Common myeloid progenitor, CD34-positive (primary cell): ENCODE measurements around the gene SENP2.

Source experiments
- CTCF ChIA-PET: fragments of 350-600 bp; sonication (Branson Sonifier 250); formaldehyde crosslinking; loops from one replicate; lab custom pipeline; 2021; ENCODE audit warnings: antibody characterized with exemption; lab: Charles Lee
- POLR2A ChIA-PET: fragments of 350-600 bp; sonication (Branson Sonifier 250); formaldehyde crosslinking; loops from one replicate; lab custom pipeline; 2021; ENCODE audit warnings: antibody characterized with exemption; lab: Charles Lee
- DNase-seq, 3 donors: peaks; one replicate each; pipeline versions ENCODE4 v3.0.0 to v3.0.0-alpha.2; 2013
- H3K27ac ChIP-seq, 2 experiments: 1 replicate in 1 of 2; 2 replicates in 1 of 2; pipeline ENCODE4 v1.7.0; 2013; ENCODE audit warnings: inconsistent platforms in 2 of 2, low read length in 2 of 2, mild to moderate bottlenecking in 2 of 2, low read depth in 1 of 2, moderate library complexity in 1 of 2; ENCODE audit not compliant: severe bottlenecking in 2 of 2, insufficient read depth in 1 of 2, poor library complexity in 1 of 2
- H3K27me3 ChIP-seq, 5 experiments: replicated peaks in 2 of 5; 1 replicate in 3 of 5; 2 replicates in 2 of 5; pipeline versions ENCODE4 v1.6.1 to v1.7.0; 2013; ENCODE audit warnings: low read length in 4 of 5, mild to moderate bottlenecking in 2 of 5, moderate library complexity in 2 of 5, inconsistent platforms in 1 of 5; ENCODE audit not compliant: insufficient read depth in 5 of 5, control insufficient read depth in 4 of 5
- H3K36me3 ChIP-seq, 4 experiments: 1 replicate in 2 of 4; 2 replicates in 2 of 4; pipeline versions ENCODE4 v1.6.1 to v1.7.0; 2013; ENCODE audit warnings: low read length in 3 of 4, control low read depth in 1 of 4, mild to moderate bottlenecking in 1 of 4; ENCODE audit not compliant: control insufficient read depth in 4 of 4, insufficient read depth in 4 of 4
- H3K4me1 ChIP-seq, 4 experiments: 1 replicate in 3 of 4; 2 replicates in 1 of 4; pipeline versions ENCODE4 v1.6.1 to v1.7.1; 2013; ENCODE audit warnings: low read length in 3 of 4, mild to moderate bottlenecking in 3 of 4, control low read depth in 1 of 4, inconsistent platforms in 1 of 4, moderate library complexity in 1 of 4; ENCODE audit not compliant: control insufficient read depth in 4 of 4, insufficient read depth in 4 of 4; ENCODE audit errors: control extremely low read depth in 1 of 4
- H3K4me3 ChIP-seq, 7 experiments: 1 replicate in 4 of 7; 2 replicates in 3 of 7; pipeline versions ENCODE4 v1.5.1 to v1.7.0; 2013; ENCODE audit warnings: mild to moderate bottlenecking in 7 of 7, low read length in 6 of 7, moderate library complexity in 6 of 7, inconsistent platforms in 2 of 7, low read depth in 2 of 7, control low read depth in 1 of 7; ENCODE audit not compliant: insufficient read depth in 4 of 7, control insufficient read depth in 1 of 7; ENCODE audit errors: extremely low read depth in 1 of 7
- H3K9me3 ChIP-seq, 5 experiments: 1 replicate in 4 of 5; 2 replicates in 1 of 5; pipeline versions ENCODE4 v1.6.1 to v1.7.1; 2013; ENCODE audit warnings: low read length in 4 of 5, mild to moderate bottlenecking in 2 of 5, inconsistent platforms in 1 of 5, low read depth in 1 of 5, moderate library complexity in 1 of 5; ENCODE audit not compliant: control insufficient read depth in 4 of 5, insufficient read depth in 2 of 5; ENCODE audit errors: control extremely low read depth in 1 of 5
- WGBS: methylation state at CpG from one replicate; pipeline ENCODE4 v1.1.5; 2013; ENCODE audit not compliant: insufficient coverage; 5-methylcytosine and 5-hydroxymethylcytosine counted together

SENP2 gene

GRCh38 chr3:185583925-185584324, 2.2 kb upstream of the SENP2 start:
- no peaks in the 10 kb centered on the region for H3K27me3 ChIP-seq
- H3K4me1 ChIP-seq, result peaks cover 7 to 33% (median 25%) of the 10 kb centered on the region in 4 experiments
- H3K9me3 ChIP-seq, result no peaks in the 10 kb centered on the region
- POLR2A ChIA-PET, result no interaction called here
- H3K4me3 ChIP-seq, result no peak overlapping the region
- CTCF ChIA-PET, result interaction anchor here (7.0 kb wide), 1 partner anchor 10 kb away, joined by 40 read pairs; no protein-coding TSS in a partner anchor
- WGBS, result 95% methylated on average over 4 of the region's 6 CpGs
- no peak overlapping the region for H3K27ac ChIP-seq
- DNase-seq, result no peak
- H3K36me3 ChIP-seq, result no peaks in the 10 kb centered on the region

- Histone ChIP-seq H3K36me3 (no peaks in the 10 kb centered on the region), H3K4me3 (no peak overlapping the region), H3K9me3 (no peaks in the 10 kb centered on the region), H3K27me3 (no peaks in the 10 kb centered on the region), H3K27ac (no peak overlapping the region), H3K4me1 (peaks cover 7 to 33% (median 25%) of the 10 kb centered on the region in 4 experiments)
- CTCF ChIA-PET, result interaction anchor here (7.0 kb wide), 1 partner anchor 11 kb away, joined by 40 read pairs; no protein-coding TSS in a partner anchor
- 91% methylated on average over 4 of the region's 4 CpGs for WGBS
- POLR2A ChIA-PET, result no interaction called here
- DNase-seq, result no peak
Observed at GRCh38 chr3:185584686-185585085, 1.4 kb upstream of the SENP2 start.

GRCh38 chr3:185585518-185585858, 607 bp upstream of the SENP2 start:
- 50% methylated on average over 8 of the region's 9 CpGs for WGBS
- DNase-seq, result no peak

GRCh38 chr3:185586686-185587039, 568 bp downstream of the SENP2 start:
- POLR2A ChIA-PET, result interaction anchor here (1.0 kb wide), 1 partner anchor 25 kb away, joined by 5 read pairs; no protein-coding TSS in a partner anchor
- WGBS, result 0% methylated on average over 7 of the region's 7 CpGs

More at GRCh38 chr3:185585518-185585858, 607 bp upstream of the SENP2 start:
- no peaks in the 10 kb centered on the region for H3K27me3 ChIP-seq
- H3K4me1 ChIP-seq, result peaks cover 7 to 33% (median 25%) of the 10 kb centered on the region in 4 experiments
- ChIA-PET POLR2A (interaction anchor here (1.0 kb wide), 1 partner anchor 23 kb away, joined by 5 read pairs; no protein-coding TSS in a partner anchor), CTCF (interaction anchor here (1.9 to 7.0 kb wide), 2 partner anchors 12 to 26 kb away, joined by 4 to 40 read pairs; no protein-coding TSS in a partner anchor)
- peak overlapping the region; percentile 79 to 94 for H3K27ac ChIP-seq
- peak overlapping the region in 6 of 7 experiments; percentile 41 to 100 (median 98) for H3K4me3 ChIP-seq
- H3K9me3 ChIP-seq, result no peaks in the 10 kb centered on the region
- no peaks in the 10 kb centered on the region for H3K36me3 ChIP-seq

GRCh38 chr3:185594073-185594472, 8.0 kb downstream of the SENP2 start:
- WGBS, result 38% methylated on average over 1 of the region's 3 CpGs
- H3K36me3 ChIP-seq, result peaks cover 3 to 15% (median 8%) of the 10 kb centered on the region in 4 experiments
- H3K4me3 ChIP-seq, result peak overlapping the region in 3 of 7 experiments; percentile 22 to 39 (median 33)
- no peaks in the 10 kb centered on the region for H3K27me3 ChIP-seq
- peak in 2 of 3 donors; percentile 23 to 47 for DNase-seq
- POLR2A ChIA-PET, result no interaction called here
- peaks cover 13 to 30% (median 21%) of the 10 kb centered on the region in 4 experiments for H3K4me1 ChIP-seq
- no peaks in the 10 kb centered on the region for H3K9me3 ChIP-seq
- H3K27ac ChIP-seq, result peak overlapping the region; percentile 41 to 56
- CTCF ChIA-PET, result interaction anchor here (0.6 to 3.2 kb wide), 2 partner anchors 7 to 54 kb away, joined by 3 to 11 read pairs; partner anchors contain the start of gene SENP2

More at GRCh38 chr3:185586686-185587039, 568 bp downstream of the SENP2 start:
- Histone ChIP-seq H3K4me1 (peaks cover 7 to 33% (median 25%) of the 10 kb centered on the region in 4 experiments), H3K4me3 (peak overlapping the region; percentile 72 to 100 (median 98)), H3K27ac (peak overlapping the region; percentile 82 to 94), H3K36me3 (peaks cover 0 to 3% (median under 1%) of the 10 kb centered on the region in 4 experiments), H3K27me3 (no peaks in the 10 kb centered on the region), H3K9me3 (no peaks in the 10 kb centered on the region)
- CTCF ChIA-PET, result interaction anchor here (0.7 to 7.0 kb wide), 4 partner anchors 9 to 25 kb away, joined by 3 to 40 read pairs (median 8); no protein-coding TSS in a partner anchor
- no peak for DNase-seq

- H3K4me3 ChIP-seq, result peak overlapping the region in 1 of 7 experiments; percentile 4
- no CpG with 5 or more reads among the region's 4 CpGs for WGBS
- peaks cover 13 to 30% (median 21%) of the 10 kb centered on the region in 4 experiments for H3K4me1 ChIP-seq
- no peaks in the 10 kb centered on the region for H3K27me3 ChIP-seq
- ChIA-PET POLR2A (interaction anchor here (0.6 kb wide), 1 partner anchor 27 kb away, joined by 3 read pairs; no protein-coding TSS in a partner anchor), CTCF (interaction anchor here (0.7 to 3.2 kb wide), 3 partner anchors 9 to 961 kb away, joined by 3 to 11 read pairs (median 3); partner anchors contain the start of gene SENP2)
- no peaks in the 10 kb centered on the region for H3K9me3 ChIP-seq
- peak in 2 of 3 donors; percentile 26 to 27 for DNase-seq
- H3K36me3 ChIP-seq, result peaks cover 4 to 21% (median 15%) of the 10 kb centered on the region in 4 experiments
- peak overlapping the region in 1 of 2 experiments; percentile 32 for H3K27ac ChIP-seq
Observed at GRCh38 chr3:185595526-185595925, 9.4 kb downstream of the SENP2 start.

- CTCF ChIA-PET, result interaction anchor here (2.7 kb wide), 1 partner anchor 20 kb away, joined by 10 read pairs; no protein-coding TSS in a partner anchor
- POLR2A ChIA-PET, result no interaction called here
- H3K4me1 ChIP-seq, result no peaks in the 10 kb centered on the region
- no peak for DNase-seq
- peaks cover 23 to 73% (median 53%) of the 10 kb centered on the region in 4 experiments for H3K36me3 ChIP-seq
- H3K4me3 ChIP-seq, result no peak overlapping the region
- H3K27ac ChIP-seq, result no peak overlapping the region
- no peaks in the 10 kb centered on the region for H3K27me3 ChIP-seq
- no peaks in the 10 kb centered on the region for H3K9me3 ChIP-seq
Observed at GRCh38 chr3:185605566-185605965, 19.5 kb downstream of the SENP2 start.
